GM21390 (cell line): ENCODE measurements around the gene MYBPH.

Experiments
- ATAC-seq: cut with Tn5 transposase; IDR thresholded peaks from one replicate; pipeline ENCODE4 v1.9.1; 2021; ENCODE audit not compliant: unreplicated experiment

Gene MYBPH

GRCh38 chr1:203179667-203180005, 4.0 kb upstream of the MYBPH start:
- no peak for ATAC-seq

GRCh38 chr1:203178821-203179666, 3.4 kb upstream of the MYBPH start:
- no peak for ATAC-seq

DNA sequence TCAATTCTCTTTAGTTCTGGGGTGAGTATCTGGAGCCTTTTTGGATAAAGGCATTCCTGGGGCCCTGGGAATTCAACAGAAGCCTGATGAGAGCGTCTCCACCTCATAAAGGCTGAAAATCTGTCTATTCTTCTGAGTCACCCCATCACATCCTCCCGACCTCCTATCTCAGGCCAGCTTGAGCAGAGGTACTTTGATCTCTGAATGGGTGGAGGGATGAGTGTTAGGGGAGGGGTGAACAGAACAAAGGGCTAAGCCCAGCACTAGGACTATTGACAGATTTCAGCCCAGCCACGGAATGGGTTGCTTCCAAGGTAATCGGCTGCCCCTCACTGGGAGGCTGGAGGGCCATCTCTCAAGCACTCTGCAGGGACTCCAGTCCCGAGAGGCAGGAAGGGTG, 2.5 kb upstream of the MYBPH start:
- ATAC-seq, result no peak

DNA sequence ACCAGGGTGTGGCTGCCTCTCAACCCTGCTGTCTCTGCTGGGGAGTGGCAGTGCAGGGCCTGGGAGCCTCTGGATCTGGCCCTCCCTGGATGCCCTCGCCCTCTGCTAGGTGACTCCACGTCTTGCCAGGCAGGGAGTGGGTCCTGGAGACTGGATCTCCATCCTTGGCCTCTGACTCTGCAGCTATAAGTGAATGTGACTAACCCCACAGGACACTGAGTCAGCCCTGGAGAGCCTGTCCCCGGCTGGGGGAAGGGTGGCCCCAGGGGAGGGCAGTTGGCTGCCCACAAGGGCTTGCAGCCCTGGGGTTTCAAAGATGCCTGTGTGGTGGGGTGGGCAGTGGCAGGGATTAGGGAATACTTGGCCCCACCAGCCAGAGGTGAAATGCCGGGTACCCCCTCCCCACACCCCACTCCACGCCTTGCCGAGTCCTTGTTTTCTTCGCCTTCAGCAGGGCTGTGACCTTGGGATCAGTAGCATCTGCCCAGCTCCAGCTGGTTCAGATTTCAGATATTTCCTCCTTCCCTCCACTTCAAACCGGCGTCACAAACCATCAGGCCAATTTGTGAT, 1.9 kb upstream of the MYBPH start:
- ATAC-seq, result no peak

DNA sequence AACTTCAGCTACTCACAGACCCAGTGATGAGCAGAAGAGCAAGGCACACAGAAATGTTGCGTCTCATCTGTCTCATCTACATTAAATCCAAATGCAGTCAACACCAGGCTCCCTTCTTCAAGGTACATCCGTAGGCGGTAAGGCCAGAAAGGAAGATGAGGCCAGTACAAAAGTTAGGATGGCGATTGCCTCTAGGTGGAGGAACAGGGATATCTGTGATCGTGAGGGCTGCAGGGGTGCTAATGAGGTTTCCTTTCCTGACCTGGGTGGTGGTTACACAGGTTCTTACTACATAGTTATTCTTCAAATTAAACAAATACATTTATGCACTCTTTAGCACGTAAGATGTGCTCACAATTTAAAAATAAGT, 1.4 kb upstream of the MYBPH start:
- ATAC-seq, result no peak

- ATAC-seq, result no peak
Observed at GRCh38 chr1:203176273-203177035, 828 bp upstream of the MYBPH start.

DNA sequence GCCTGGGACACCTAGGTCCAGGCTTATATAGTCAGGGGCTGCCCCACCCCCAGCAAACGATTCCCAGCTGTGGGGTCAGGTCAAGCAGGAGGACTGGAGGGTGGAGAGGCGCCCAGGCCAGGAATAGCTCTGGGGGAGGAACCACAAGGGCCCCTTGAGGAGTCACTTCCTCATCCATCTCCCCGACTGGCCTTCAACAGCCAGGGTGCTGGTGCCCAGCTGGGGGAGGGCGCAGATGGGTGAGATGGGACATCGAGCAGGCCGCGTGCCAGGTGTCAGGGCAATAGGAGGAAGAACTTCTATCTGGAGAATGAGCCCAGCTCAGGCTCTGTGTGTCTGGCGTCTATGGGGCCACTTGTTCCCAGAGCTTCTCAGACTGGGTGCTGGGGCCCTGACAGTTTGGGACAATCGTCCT, 208 bp upstream of the MYBPH start:
- no peak for ATAC-seq

DNA sequence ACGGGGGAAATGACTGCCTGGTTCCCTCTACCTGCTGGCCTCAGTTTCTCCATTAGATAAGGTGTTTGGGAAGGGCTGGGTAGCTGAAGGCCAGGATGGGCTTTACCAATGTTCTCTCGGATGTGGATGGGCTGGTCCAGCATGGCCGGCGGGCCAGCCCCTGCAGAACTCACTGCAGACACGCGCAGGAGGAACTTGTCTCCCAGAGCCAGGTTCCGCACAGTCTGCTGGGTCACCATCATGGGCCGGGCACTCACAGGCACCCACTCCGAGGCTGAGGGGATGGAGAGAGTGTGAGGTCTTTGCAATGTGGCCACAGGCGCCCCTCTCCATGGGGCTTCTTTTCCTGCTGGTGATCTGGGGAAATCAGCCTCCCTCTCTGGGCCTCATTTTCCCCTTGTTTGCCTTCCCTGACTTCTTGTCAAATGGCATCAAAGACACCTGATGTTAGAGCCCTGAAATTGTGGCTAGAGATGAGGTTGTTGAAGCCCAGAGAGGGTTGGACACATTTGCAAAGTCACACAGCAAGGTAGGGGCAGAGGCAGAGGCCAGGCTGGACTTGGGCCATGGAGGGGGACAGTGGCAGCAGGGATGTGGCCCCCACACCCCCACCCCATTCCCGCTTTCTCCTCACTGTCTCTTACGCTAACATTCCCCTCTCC, 1.2 kb downstream of the MYBPH start:
- no peak for ATAC-seq

DNA sequence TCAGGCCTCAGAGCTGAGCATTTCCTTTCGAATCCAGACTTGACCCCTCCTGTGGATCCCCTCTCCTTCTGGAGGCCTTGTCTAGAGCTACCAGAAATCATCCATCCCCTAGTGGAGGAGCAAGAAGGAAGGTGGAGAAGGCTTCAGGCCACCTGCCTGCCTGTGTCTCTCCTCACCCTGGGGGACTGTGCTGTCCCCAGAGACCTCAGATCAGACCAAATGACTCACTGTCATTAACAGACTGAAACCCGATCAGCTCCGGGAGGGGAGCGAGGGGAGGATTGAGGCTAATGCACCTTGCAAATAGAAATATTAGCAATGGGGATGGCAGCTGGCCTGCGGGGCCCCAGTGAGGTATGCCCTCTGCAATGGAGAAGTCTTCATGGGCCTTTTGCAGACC, 2.1 kb downstream of the MYBPH start:
- peak; percentile 94 for ATAC-seq

DNA sequence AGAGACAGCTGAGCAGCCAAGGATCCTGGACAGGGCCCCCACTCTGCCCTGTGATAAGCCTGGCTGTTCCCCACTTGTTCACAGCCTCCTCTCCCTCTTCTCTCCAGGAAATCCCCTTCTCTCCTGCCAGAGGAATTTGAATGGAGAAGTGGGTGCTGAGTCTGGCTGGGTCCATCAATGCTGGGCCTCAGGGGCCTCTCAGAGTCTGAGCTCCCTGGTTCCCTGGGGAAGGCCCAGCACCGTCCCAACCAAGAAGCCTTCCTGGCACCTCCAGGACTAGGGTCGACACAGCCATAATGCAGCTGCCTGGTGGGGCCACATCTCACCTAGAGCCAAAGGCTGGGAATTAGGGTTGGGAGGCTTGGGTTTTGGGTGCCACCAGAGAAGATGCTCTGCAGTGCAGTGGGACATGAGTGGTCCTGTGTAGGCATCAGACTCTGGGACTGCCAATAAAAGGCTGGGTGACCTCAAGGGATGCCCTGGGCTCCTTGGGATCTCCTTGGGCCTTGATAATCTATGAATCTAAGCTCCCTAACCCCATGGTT, 2.5 kb downstream of the MYBPH start:
- ATAC-seq, result no peak

DNA sequence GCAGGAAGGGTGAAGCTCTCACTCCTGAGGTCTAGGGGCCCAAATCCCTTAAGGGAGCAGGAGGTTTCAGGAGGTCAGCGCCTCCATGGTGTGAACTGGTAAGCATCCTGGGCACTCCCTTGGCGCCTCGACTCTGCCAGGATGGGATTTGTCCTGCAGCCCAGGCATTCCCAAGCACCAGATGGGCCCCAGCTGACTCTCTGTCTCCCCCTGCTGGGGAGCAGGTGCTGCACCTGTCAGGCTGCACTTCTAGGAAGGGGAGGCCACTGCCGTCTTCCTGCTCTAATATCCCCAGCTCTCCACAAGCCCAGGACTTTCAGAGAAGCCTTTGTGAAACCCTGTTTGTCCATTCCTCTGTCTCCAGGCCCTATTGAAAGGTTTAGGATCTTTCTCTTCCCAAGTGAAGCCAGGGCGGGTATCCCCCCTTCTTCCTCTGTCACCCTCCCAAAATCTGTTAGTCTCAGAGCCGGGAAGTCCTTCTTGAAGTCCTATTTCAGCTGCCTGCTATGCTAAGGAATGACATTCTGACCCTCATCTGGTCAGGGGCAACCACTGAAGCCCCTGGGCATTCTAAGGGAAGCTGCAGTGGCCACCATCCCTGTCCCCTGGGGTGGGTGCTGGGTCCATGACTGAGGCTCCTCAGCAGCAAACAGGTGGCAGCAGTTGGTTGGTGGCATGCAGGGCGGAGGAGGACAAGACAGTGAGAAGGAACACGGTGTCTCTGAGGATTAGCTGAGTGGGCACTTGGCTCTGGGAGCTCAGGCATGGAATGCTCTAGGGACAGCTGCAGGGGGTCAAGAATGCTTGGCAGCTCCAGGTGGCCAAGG, 3.2 kb downstream of the MYBPH start:
- ATAC-seq, result no peak

DNA sequence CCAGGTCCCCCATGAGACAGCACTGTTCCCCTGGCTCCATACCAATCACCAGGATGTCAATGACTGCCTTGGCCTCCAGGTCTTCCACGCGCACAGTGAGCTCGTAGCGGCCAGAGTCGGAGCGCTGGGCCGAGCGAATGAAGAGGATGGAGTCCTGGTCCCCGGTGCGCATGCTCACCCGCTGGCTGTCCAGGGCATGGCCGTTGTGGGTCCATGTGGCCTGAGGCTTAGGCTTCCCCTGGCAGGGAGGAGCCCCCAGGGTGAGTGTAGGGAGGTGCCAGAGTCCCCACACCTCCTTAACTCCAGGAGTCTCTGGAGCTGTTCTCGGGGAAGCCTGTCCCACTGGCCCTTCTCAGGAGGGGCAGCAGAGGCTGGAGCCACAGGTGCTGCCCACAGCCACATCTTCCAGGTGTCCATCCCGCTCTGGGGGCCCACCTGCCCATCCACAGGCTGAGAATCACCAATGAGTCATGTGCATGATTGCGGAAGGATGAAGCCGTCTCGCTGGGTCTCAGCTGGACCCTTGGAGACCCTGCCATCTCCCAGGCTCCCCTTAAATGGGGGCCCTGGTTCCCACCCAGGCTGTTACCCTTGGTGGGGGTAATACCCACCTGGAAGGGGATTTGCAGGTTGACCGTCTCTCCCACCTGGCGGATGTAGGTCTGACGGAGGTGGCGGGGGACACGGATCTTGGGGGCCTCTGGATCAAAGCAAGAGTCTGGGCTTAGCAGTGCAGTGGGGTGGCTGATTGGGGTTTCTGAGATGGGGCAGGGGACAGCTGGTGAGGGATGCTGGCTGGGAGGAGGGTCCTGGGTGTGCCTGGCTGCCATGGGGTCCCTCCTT, 4.1 kb downstream of the MYBPH start:
- ATAC-seq, result no peak

- ATAC-seq, result no peak
Observed at GRCh38 chr1:203170625-203171330, 4.8 kb downstream of the MYBPH start.

- no peak for ATAC-seq
Observed at GRCh38 chr1:203169770-203170520, 5.7 kb downstream of the MYBPH start.

DNA sequence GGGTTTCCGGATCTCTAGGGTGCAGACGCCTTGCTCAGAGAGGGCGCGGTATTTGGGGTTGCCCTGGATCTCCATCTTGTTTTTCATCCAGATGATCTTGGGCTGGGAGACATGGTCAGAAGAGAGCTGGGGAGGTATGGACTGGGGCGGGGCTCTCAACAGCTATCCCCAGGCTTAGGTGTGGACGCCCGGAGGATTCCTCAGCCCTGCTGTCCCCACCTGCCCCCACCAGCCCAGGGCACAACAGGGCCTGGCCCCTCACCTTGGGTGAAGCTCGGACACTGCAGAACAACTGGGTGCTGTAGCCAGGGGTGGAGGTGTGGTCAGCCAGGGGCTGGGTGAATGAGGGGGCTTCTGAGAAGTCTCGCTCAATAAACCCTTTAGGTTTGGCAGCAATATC, 6.6 kb downstream of the MYBPH start:
- no peak for ATAC-seq

DNA sequence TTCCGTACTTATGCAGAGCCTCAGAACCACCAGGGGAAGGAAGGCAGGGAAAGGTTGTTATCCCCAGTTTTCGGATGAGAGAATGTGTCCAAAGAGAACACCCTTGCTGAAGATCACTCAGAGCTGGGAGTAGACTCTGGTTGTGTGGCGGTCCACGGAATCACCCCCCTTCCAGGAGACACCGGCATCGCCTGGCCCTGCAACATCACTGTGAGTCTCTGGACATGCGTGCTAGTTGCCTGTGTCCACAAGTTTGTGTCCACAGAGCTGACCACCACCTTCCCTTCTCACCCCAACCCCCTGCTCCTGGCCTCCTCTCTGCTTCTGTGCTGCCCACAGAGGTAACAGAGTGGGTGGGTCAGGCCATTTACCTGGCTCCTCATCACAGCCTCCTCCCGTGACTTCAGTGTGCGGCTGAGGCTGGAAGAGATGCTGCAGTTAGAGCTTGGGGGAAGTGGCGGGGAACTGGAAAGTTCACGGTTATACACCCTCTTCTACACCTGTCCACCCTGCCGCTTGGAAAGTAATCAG, 7.3 kb downstream of the MYBPH start:
- ATAC-seq, result no peak

GRCh38 chr1:203167913-203168200, 7.8 kb downstream of the MYBPH start:
- ATAC-seq, result no peak
